GM23338 (cell line): ENCODE measurements around the gene TM2D1.
A peak's percentile ranks its signal among the peaks of the same experiment; 100 is the strongest.

Experiments
- CREB1 ChIP-seq: fragments of 250-450 bp; sonication (Bioruptor Pico); IDR thresholded peaks from 2 replicates; pipeline ENCODE4 v1.5.0; 2020; ENCODE audit warnings: low read depth, mild to moderate bottlenecking, moderate library complexity
- CTCF ChIP-seq, 2 experiments: fragments of 200-600 bp in 1 of 2; sonication (generic) in 1 of 2; conservative IDR thresholded peaks; 2 replicates each; pipeline versions ENCODE4 v1.5.1 to v1.6.1; 2016 to 2017; ENCODE audit warnings: antibody characterized with exemption in 2 of 2, low read depth in 2 of 2, mild to moderate bottlenecking in 2 of 2, moderate library complexity in 1 of 2
- ETS1 ChIP-seq: IDR thresholded peaks from 2 replicates; pipeline ENCODE4 v1.6.1; 2016; ENCODE audit warnings: antibody characterized with exemption
- EZH2 ChIP-seq: fragments of 200-600 bp; sonication (generic); IDR thresholded peaks from one replicate; pipeline ENCODE4 v1.8.0; 2017; ENCODE audit warnings: antibody characterized with exemption, mild to moderate bottlenecking, low read depth; ENCODE audit not compliant: unreplicated experiment
- EZH2phosphoT487 ChIP-seq: fragments of 200-600 bp; sonication (generic); IDR thresholded peaks from one replicate; pipeline ENCODE4 v1.8.1; 2018; ENCODE audit warnings: antibody characterized with exemption; ENCODE audit not compliant: unreplicated experiment
- JUNB ChIP-seq: IDR thresholded peaks from one replicate; pipeline ENCODE4 v1.6.1; 2016; ENCODE audit warnings: antibody characterized with exemption; ENCODE audit not compliant: unreplicated experiment
- POLR2AphosphoS5 ChIP-seq: IDR thresholded peaks from 2 replicates; pipeline ENCODE4 v1.6.1; 2016; ENCODE audit warnings: antibody characterized with exemption, low read depth
- REST ChIP-seq: IDR thresholded peaks from one replicate; pipeline ENCODE4 v1.6.1; 2018; ENCODE audit warnings: antibody characterized with exemption; ENCODE audit not compliant: unreplicated experiment
- STAT1 ChIP-seq: IDR thresholded peaks from one replicate; pipeline ENCODE4 v1.6.1; 2016; ENCODE audit warnings: antibody characterized with exemption; ENCODE audit not compliant: unreplicated experiment
- ZNF114 ChIP-seq: fragments of 250-450 bp; sonication (Bioruptor Pico); IDR thresholded peaks from 2 replicates; pipeline ENCODE4 v1.5.0; 2020; ENCODE audit warnings: mild to moderate bottlenecking, moderate library complexity
- ZNF331 ChIP-seq: fragments of 250-450 bp; sonication (Bioruptor Pico); IDR thresholded peaks from 2 replicates; pipeline ENCODE4 v1.5.0; 2020; ENCODE audit warnings: low read depth, mild to moderate bottlenecking, moderate library complexity

GRCh38 chr1:61724813-61725694 lies at the start of gene TM2D1:
- TF ChIP-seq EZH2 (no peak), CTCF (conservative IDR thresholded peaks at IDR 0.05; ENCODE audit: low read depth in 2 of 2) (no peak), REST (no peak), EZH2phosphoT487 (no peak), POLR2AphosphoS5 (peak; percentile 97), ZNF331 (no peak), ZNF114 (CRISPR knock-in tag) (no peak), CREB1 (peak; percentile 57), JUNB (no peak), ETS1 (peak; percentile 80), STAT1 (no peak)
